Fibroblast of pulmonary artery (primary cell): Measurements from ENCODE around the gene UNC5C.

ENCODE experiments used
- DNase-seq: peaks from one replicate; pipeline ENCODE4 v3.0.0-alpha.2; 2010; ENCODE audit warnings: low read depth
- H3K4me3 ChIP-seq: replicated peaks from 2 replicates; pipeline ENCODE4 v1.5.1; 2011; ENCODE audit warnings: low read depth, mild to moderate bottlenecking, control low read depth, low read length, moderate library complexity
- CTCF ChIP-seq: IDR thresholded peaks from 2 replicates; pipeline ENCODE4 v1.5.1; 2011; ENCODE audit warnings: mild to moderate bottlenecking, control low read depth, low read length, inconsistent platforms; ENCODE audit errors: missing control alignments

The UNC5C gene

GRCh38 chr4:95394752-95395306 is 153.9 kb downstream of the UNC5C start:
- no peak for DNase-seq
- no peak for TF ChIP-seq CTCF
- no peak overlapping the region for H3K4me3 ChIP-seq

- DNase-seq: no peak
- no peak for TF ChIP-seq CTCF
- no peak overlapping the region for H3K4me3 ChIP-seq
These were observed 155.0 kb downstream of the UNC5C start for GRCh38 chr4:95393821-95394220.

GRCh38 chr4:95388911-95389310 is 159.9 kb downstream of the UNC5C start:
- TF ChIP-seq CTCF: no peak
- DNase-seq: no peak
- no peak overlapping the region for H3K4me3 ChIP-seq

- no peak for DNase-seq
- no peak overlapping the region for H3K4me3 ChIP-seq
- TF ChIP-seq CTCF: no peak
These were observed 161.1 kb downstream of the UNC5C start for GRCh38 chr4:95387719-95388118.

- H3K4me3 ChIP-seq: no peak overlapping the region
- no peak for TF ChIP-seq CTCF
- no peak for DNase-seq
These were observed 162.4 kb downstream of the UNC5C start for GRCh38 chr4:95386410-95386809.

GRCh38 chr4:95381843-95382580 is 166.8 kb downstream of the UNC5C start:
- no peak for TF ChIP-seq CTCF
- no peak for DNase-seq

GRCh38 chr4:95379633-95380032 is 169.1 kb downstream of the UNC5C start:
- H3K4me3 ChIP-seq: no peak overlapping the region
- no peak for DNase-seq
- TF ChIP-seq CTCF: no peak

More at GRCh38 chr4:95381843-95382580, 166.8 kb downstream of the UNC5C start:
- H3K4me3 ChIP-seq: no peak overlapping the region
